LNCAP (cell line): Measurements from ENCODE around the gene TRIM10.

ENCODE experiments used
- TF ChIP-seq, protein P1 (sequence below): fragments of 450-650 bp; IDR thresholded peaks from 2 replicates; pipeline ENCODE4 v1.5.1; 2017; ENCODE audit warnings: mild to moderate bottlenecking

Gene TRIM10, protein sequence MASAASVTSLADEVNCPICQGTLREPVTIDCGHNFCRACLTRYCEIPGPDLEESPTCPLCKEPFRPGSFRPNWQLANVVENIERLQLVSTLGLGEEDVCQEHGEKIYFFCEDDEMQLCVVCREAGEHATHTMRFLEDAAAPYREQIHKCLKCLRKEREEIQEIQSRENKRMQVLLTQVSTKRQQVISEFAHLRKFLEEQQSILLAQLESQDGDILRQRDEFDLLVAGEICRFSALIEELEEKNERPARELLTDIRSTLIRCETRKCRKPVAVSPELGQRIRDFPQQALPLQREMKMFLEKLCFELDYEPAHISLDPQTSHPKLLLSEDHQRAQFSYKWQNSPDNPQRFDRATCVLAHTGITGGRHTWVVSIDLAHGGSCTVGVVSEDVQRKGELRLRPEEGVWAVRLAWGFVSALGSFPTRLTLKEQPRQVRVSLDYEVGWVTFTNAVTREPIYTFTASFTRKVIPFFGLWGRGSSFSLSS

DNA sequence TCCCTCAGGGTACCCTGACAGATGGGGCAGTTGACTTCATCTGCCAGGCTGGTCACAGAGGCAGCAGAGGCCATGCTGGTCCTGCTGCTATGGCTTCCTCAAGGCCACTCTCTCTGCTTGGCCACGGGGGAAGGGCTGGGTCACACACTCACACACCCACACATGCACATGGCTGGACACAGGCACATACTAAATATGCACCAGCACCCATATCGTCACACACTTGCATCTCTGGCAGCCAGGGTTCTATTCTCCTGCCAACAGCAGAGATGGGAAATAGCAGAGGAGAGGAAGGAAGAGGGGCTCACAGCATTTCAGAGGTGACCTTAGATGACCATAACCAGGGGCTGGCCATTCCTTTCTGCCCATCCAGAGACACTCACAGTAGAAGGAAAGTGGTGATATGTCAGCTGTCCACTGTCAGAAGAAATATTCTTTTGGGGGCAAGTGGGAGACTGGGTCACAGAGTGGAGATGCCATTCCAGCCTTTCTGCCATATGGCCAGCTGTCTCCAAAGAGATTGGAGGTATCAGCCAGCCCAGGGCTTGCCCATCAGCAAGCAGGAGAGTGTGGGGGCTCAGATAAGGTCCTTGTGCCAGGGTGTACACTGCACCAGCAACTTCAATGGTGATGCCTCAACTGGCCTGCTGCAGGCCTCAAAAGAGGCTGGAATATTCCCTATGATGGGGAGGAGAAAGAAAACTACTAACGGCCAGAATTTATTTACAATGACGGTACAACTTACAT, at the start of gene TRIM10:
TRIM10 (minus strand) TSS at position 427 of the 747 bp plus-strand sequence; CDS start at position 74, 353 bp downstream.
- TF ChIP-seq, protein P1, sequence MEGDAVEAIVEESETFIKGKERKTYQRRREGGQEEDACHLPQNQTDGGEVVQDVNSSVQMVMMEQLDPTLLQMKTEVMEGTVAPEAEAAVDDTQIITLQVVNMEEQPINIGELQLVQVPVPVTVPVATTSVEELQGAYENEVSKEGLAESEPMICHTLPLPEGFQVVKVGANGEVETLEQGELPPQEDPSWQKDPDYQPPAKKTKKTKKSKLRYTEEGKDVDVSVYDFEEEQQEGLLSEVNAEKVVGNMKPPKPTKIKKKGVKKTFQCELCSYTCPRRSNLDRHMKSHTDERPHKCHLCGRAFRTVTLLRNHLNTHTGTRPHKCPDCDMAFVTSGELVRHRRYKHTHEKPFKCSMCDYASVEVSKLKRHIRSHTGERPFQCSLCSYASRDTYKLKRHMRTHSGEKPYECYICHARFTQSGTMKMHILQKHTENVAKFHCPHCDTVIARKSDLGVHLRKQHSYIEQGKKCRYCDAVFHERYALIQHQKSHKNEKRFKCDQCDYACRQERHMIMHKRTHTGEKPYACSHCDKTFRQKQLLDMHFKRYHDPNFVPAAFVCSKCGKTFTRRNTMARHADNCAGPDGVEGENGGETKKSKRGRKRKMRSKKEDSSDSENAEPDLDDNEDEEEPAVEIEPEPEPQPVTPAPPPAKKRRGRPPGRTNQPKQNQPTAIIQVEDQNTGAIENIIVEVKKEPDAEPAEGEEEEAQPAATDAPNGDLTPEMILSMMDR, result no peak

DNA sequence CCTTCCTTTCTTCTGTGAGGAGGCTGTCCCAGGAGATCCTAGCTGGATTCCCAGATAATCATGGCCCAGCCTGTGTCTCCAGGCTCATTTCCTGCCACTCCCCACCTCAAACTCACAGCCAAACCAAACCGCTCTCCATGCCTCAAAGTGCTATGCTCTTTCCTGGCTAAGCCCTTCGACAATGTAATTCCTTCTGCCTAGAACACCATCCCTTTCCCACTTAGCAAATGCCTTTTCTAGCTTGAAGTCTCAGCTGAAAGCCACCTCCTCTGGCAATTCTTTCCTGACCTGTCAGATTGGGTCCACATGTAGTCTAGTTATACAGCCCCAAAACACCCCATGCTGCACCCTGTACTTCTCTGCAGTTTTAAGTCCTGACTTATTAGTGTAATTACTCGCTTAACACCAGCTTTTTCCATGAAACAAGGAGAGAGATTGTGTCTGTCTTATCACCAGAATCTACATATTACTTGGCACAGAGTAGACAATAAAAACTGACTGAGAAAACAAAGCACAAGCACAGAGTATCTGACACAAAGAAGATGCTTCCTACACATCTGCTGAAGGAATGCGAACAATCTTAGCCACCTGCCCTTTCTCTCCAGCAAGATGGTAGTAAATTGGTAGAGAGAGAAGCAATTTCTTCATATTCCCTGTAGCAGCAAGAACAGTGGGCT, 46.7 kb upstream of the TRIM10 start:
- TF ChIP-seq, protein P1, result no peak

DNA sequence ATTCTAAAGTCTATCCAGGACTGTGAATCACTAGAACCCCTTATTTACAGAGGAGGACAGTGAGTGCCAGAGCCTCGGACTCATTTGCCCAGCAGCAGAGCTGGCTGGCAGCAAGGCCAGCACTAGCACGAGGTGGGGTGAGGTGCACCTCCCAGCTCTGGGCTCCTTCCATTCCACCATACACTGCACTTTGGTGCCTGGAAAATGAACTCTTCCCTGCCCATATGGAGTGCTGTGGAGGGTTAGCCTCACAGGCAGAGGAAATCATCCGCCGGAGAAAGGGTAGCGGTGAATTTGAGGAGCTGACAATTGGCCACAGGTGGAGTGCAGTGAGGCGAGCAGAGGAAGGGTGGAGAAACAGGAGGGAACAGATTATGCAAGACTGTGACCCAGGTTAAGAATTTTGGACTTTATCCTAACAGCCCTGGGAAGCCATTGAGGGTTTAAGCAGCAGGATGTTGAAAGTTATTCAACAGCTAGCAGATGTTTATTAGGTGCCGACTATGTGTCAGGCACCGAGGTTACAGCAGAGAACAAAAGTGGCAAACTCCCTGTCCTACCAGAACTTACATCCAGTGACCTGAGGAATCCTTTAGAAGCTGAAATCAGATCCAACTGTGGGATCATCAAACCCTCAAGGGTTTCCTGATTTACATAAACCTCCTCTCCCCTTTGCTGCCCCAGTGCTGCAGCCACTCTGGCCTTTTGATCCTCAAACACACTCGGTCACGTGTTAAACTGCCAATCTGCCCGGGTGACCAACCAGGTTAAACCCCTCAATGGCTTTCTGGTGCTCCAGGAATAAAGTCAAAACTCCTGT, 46.0 kb upstream of the TRIM10 start:
- TF ChIP-seq, protein P1, result no peak

DNA sequence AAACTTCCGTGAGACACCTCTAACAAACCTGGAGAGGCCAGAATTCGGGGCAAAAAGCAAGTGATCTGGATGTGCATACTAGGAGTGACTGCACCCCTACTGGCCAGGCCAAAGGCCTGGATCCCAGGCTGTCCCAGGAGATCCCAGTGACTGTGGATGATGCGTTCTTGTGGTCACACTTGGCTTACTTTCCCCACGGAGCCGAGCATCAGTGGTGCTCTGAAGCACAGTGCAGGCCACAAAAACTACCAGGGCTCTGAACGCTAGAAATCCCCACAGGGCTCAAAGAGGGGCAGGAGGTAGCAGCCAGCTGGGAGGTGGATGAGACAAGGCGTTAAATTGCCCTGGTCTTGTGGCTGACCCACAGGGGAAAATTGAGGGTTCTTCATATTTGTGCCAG, 45.1 kb upstream of the TRIM10 start:
- TF ChIP-seq, protein P1, result no peak

DNA sequence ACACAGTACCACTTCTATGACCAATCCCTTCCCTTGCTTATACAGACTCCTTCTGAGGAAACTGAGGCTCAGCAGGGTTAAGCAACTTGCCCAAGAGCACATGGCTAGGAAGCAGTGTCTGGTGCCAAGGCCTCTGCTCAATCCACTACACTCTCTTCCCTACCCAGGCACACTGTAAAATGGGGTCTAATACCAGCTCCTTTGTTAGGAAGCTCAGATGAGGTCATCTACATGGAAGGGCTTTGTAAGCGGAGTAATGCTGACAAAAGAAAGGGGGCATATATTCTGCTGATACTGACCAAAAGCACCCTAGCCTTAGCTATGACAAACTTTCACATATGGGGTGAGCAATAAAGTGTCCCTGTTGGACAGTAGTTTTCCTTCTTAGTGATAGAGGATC, 43.1 kb upstream of the TRIM10 start:
- TF ChIP-seq, protein P1, result no peak

DNA sequence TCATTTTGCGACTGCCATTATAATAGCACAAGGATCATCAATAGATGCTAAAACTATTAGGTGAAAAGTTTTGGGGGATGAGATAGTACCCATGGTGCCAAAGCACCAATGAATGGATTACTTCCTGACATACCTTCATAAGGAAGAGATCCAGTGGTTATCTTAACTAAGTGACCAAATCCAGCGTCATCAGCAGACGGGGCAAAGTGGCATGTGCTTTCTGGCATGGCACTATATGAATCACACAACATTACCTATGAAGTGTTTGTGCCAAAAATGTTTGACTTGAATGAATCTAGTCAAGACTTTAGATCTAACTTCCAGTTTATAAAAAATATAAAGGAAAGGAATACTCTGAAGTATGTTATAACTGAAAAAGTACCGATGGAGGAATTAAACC, 41.4 kb upstream of the TRIM10 start:
- TF ChIP-seq, protein P1, result no peak
